ENCODE results near the gene FAM169A. TPM values are rescaled to one million over a fixed set of nuclear protein-coding genes. Genes with fewer than 3 reads are reported as not detected.
A peak's percentile ranks its signal among the peaks of the same experiment; 100 is the strongest.
"Not testable (repeated sequence)": the region's sequence is repeated elsewhere in the genome, so short reads cannot be mapped to it uniquely, and the experiment has no call there.

The FAM169A gene
- polyA plus RNA-seq, 1 donor from 2014 or later = 46.7 TPM

DNA sequence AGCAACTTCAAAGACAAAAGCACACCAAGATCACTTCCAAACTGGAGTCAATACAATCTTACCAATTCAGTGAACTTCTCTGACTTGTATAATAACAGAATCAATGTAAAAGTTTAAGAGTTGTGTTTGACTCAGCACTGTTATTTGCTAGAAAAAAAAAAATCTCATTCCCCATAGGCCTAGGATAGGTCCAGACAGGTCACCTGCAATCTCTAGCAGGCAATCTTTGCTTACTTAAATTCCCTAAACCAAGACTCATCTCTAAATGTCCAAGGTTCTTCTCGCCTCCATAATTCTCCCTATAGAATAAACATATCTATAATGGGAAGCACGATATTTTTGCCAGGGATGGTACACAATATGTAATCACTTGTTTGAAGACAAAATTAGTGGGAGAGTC, 2.5 kb downstream of the FAM169A start:
- no peak overlapping the region for H3K27ac ChIP-seq (ENCODE audit: low read length)
- H3K79me2 ChIP-seq (replicated peaks; ENCODE audit: insufficient read depth, low read length) = peaks cover 62% of the 10 kb centered on the region
- H3K27me3 ChIP-seq (ENCODE audit: insufficient read depth, low read depth, low read length) = no peaks in the 10 kb centered on the region
- no peaks in the 10 kb centered on the region for H4K20me1 ChIP-seq (ENCODE audit: insufficient read depth)
- H3K4me2 ChIP-seq (ENCODE audit: low read length) = no peak overlapping the region
- no peaks in the 10 kb centered on the region for H3K36me3 ChIP-seq (ENCODE audit: insufficient read depth, low read length)
- no peaks in the 10 kb centered on the region for H3F3A ChIP-seq (ENCODE audit: insufficient read depth, low read length, poor library complexity, severe bottlenecking)
- H3K9me2 ChIP-seq (ENCODE audit: insufficient read depth, low read length) = no peaks in the 10 kb centered on the region
- no peak overlapping the region for H2AFZ ChIP-seq (ENCODE audit: low read depth, low read length)
- H3K4me3 ChIP-seq (ENCODE audit: low read length) = peak overlapping the region; percentile 74
- TF ChIP-seq EZH2 (IDR thresholded peaks at IDR 0.05; ENCODE audit: borderline replicate concordance, insufficient read depth, low read length, poor library complexity, severe bottlenecking) (no peak), MXI1 (conservative IDR thresholded peaks at IDR 0.05; ENCODE audit: poor library complexity, severe bottlenecking) (no peak), SMC3 (conservative IDR thresholded peaks at IDR 0.05; ENCODE audit: poor library complexity) (no peak)
- no peak overlapping the region for H3K9ac ChIP-seq (ENCODE audit: low read length)
- H3K9me3 ChIP-seq (ENCODE audit: low read length) = no peaks in the 10 kb centered on the region

DNA sequence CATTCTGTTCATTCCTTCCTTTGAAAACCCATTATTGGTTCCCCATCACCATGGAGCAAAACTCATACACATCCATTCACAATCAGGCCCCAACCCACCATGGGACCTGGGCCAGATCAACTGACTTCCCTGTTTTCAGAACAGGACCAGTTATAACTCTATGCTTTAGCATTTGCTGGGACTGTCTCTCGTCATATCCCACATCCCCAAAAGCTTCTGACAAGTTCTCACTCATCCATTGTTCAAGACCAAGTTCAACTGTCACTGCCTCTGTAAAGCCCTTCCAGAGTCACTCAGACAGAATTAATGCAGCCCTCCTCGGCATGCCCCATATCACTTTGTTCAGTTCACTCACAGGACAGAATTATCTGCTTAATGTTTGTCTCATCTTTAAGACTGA, 4.0 kb downstream of the FAM169A start:
- no peaks in the 10 kb centered on the region for H4K20me1 ChIP-seq (ENCODE audit: insufficient read depth)
- no peak overlapping the region for H3K9ac ChIP-seq (ENCODE audit: low read length)
- no peaks in the 10 kb centered on the region for H3K27me3 ChIP-seq (ENCODE audit: insufficient read depth, low read depth, low read length)
- no peaks in the 10 kb centered on the region for H3K9me3 ChIP-seq (ENCODE audit: low read length)
- TF ChIP-seq TAF1 (IDR thresholded peaks at IDR 0.05; ENCODE audit: low read depth) = no peak
- TF ChIP-seq, protein P1, sequence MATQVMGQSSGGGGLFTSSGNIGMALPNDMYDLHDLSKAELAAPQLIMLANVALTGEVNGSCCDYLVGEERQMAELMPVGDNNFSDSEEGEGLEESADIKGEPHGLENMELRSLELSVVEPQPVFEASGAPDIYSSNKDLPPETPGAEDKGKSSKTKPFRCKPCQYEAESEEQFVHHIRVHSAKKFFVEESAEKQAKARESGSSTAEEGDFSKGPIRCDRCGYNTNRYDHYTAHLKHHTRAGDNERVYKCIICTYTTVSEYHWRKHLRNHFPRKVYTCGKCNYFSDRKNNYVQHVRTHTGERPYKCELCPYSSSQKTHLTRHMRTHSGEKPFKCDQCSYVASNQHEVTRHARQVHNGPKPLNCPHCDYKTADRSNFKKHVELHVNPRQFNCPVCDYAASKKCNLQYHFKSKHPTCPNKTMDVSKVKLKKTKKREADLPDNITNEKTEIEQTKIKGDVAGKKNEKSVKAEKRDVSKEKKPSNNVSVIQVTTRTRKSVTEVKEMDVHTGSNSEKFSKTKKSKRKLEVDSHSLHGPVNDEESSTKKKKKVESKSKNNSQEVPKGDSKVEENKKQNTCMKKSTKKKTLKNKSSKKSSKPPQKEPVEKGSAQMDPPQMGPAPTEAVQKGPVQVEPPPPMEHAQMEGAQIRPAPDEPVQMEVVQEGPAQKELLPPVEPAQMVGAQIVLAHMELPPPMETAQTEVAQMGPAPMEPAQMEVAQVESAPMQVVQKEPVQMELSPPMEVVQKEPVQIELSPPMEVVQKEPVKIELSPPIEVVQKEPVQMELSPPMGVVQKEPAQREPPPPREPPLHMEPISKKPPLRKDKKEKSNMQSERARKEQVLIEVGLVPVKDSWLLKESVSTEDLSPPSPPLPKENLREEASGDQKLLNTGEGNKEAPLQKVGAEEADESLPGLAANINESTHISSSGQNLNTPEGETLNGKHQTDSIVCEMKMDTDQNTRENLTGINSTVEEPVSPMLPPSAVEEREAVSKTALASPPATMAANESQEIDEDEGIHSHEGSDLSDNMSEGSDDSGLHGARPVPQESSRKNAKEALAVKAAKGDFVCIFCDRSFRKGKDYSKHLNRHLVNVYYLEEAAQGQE (IDR thresholded peaks at IDR 0.05; ENCODE audit: borderline replicate concordance) = no peak
- H3K27ac ChIP-seq (ENCODE audit: low read length) = no peak overlapping the region
- H3K36me3 ChIP-seq (ENCODE audit: insufficient read depth, low read length) = no peaks in the 10 kb centered on the region
- no peak overlapping the region for H3K4me3 ChIP-seq (ENCODE audit: low read length)
- peaks cover 66% of the 10 kb centered on the region for H3K79me2 ChIP-seq (replicated peaks; ENCODE audit: insufficient read depth, low read length)
- H3K9me2 ChIP-seq (ENCODE audit: insufficient read depth, low read length) = no peaks in the 10 kb centered on the region
- H3F3A ChIP-seq (ENCODE audit: insufficient read depth, low read length, poor library complexity, severe bottlenecking) = no peaks in the 10 kb centered on the region
- H3K4me2 ChIP-seq (ENCODE audit: low read length) = no peak overlapping the region
- no peak overlapping the region for H2AFZ ChIP-seq (ENCODE audit: low read depth, low read length)

DNA sequence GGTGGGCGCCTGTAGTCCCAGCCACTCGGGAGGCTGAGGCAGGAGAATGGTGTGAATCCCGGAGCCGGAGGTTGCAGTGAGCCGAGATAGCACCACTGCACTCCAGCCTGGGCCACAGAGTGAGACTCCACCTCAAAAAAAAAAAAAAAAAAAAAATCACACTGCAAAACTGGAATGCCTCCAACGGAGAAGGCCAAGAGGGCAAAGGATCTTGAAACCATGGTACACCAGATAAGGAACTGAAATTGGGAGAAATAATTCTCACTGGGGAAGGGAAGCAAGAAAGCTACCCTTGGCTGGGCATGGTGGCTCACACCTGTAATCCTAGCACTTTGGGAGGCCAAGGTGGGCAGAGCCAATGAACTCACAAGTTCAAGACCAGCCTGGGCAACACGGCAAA, 9.2 kb downstream of the FAM169A start:
- not testable (repeated sequence) for H2AFZ ChIP-seq (ENCODE audit: low read depth, low read length); H4K20me1 ChIP-seq (ENCODE audit: insufficient read depth); H3F3A ChIP-seq (ENCODE audit: insufficient read depth, low read length, poor library complexity, severe bottlenecking); H3K9ac ChIP-seq (ENCODE audit: low read length); H3K27ac ChIP-seq (ENCODE audit: low read length); H3K27me3 ChIP-seq (ENCODE audit: insufficient read depth, low read depth, low read length); H3K36me3 ChIP-seq (ENCODE audit: insufficient read depth, low read length); H3K9me2 ChIP-seq (ENCODE audit: insufficient read depth, low read length); H3K4me3 ChIP-seq (ENCODE audit: low read length); H3K4me2 ChIP-seq (ENCODE audit: low read length); H3K9me3 ChIP-seq (ENCODE audit: low read length)
- H3K79me2 ChIP-seq (replicated peaks; ENCODE audit: insufficient read depth, low read length) = peaks cover 42% of the 10 kb centered on the region

DNA sequence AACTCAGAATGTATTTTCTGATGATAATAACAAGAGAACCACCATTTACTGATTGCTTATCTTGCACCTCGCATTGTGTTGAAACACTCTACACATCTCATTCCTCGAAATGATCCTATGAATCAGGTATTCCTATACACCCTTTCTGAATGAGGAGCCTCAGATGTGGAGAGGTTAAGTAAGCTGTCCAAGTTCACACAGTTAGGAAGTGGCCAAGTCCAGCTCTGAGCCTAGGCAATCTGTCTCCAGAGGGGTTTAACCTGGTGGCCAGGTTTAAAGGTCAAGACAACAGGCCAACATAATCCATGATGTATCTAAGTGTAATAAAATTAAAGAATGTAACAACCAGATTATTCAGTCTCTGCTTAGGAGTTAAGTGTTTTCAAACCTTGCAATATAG, 12.9 kb downstream of the FAM169A start:
- no peaks in the 10 kb centered on the region for H4K20me1 ChIP-seq (ENCODE audit: insufficient read depth)
- H3K27ac ChIP-seq (ENCODE audit: low read length) = no peak overlapping the region

More for the DNA sequence above, 12.9 kb downstream of the FAM169A start:
- no peaks in the 10 kb centered on the region for H3K27me3 ChIP-seq (ENCODE audit: insufficient read depth, low read depth, low read length)
- TF ChIP-seq RAD21 (conservative IDR thresholded peaks at IDR 0.05) = no peak
- TF ChIP-seq EZH2 (IDR thresholded peaks at IDR 0.05; ENCODE audit: borderline replicate concordance, insufficient read depth, low read length, poor library complexity, severe bottlenecking) = no peak
- TF ChIP-seq EP300 (conservative IDR thresholded peaks at IDR 0.05; ENCODE audit: poor library complexity, severe bottlenecking) = no peak
- TF ChIP-seq, protein P2, sequence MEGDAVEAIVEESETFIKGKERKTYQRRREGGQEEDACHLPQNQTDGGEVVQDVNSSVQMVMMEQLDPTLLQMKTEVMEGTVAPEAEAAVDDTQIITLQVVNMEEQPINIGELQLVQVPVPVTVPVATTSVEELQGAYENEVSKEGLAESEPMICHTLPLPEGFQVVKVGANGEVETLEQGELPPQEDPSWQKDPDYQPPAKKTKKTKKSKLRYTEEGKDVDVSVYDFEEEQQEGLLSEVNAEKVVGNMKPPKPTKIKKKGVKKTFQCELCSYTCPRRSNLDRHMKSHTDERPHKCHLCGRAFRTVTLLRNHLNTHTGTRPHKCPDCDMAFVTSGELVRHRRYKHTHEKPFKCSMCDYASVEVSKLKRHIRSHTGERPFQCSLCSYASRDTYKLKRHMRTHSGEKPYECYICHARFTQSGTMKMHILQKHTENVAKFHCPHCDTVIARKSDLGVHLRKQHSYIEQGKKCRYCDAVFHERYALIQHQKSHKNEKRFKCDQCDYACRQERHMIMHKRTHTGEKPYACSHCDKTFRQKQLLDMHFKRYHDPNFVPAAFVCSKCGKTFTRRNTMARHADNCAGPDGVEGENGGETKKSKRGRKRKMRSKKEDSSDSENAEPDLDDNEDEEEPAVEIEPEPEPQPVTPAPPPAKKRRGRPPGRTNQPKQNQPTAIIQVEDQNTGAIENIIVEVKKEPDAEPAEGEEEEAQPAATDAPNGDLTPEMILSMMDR (IDR thresholded peaks at IDR 0.05; ENCODE audit: poor library complexity, severe bottlenecking) = no peak
- no peak for TF ChIP-seq POLR2AphosphoS5 (IDR thresholded peaks at IDR 0.05)
- TF ChIP-seq SMC3 (conservative IDR thresholded peaks at IDR 0.05; ENCODE audit: poor library complexity) = no peak
- TF ChIP-seq TAF1 (IDR thresholded peaks at IDR 0.05; ENCODE audit: low read depth) = no peak
- no peak for TF ChIP-seq MXI1 (conservative IDR thresholded peaks at IDR 0.05; ENCODE audit: poor library complexity, severe bottlenecking)
- TF ChIP-seq, protein P1 (IDR thresholded peaks at IDR 0.05; ENCODE audit: borderline replicate concordance) = no peak
- H3K4me2 ChIP-seq (ENCODE audit: low read length) = no peak overlapping the region
- H2AFZ ChIP-seq (ENCODE audit: low read depth, low read length) = no peak overlapping the region
- no peak overlapping the region for H3K9ac ChIP-seq (ENCODE audit: low read length)
- no peaks in the 10 kb centered on the region for H3K9me2 ChIP-seq (ENCODE audit: insufficient read depth, low read length)
- peaks cover 17% of the 10 kb centered on the region for H3K79me2 ChIP-seq (replicated peaks; ENCODE audit: insufficient read depth, low read length)
- H3K36me3 ChIP-seq (ENCODE audit: insufficient read depth, low read length) = no peaks in the 10 kb centered on the region
- H3K4me3 ChIP-seq (ENCODE audit: low read length) = no peak overlapping the region
- peaks cover 5% of the 10 kb centered on the region for H3K9me3 ChIP-seq (ENCODE audit: low read length)
- H3F3A ChIP-seq (ENCODE audit: insufficient read depth, low read length, poor library complexity, severe bottlenecking) = no peaks in the 10 kb centered on the region
